HG03575 (cell line): Measurements from ENCODE around the gene LRRC37A.
"Not testable (repeated sequence)": the region's sequence is repeated elsewhere in the genome, so short reads cannot be mapped to it uniquely, and the experiment has no call there.

Experiments
- ATAC-seq: cut with Tn5 transposase; IDR thresholded peaks from one replicate; pipeline ENCODE4 v1.9.1; 2021; ENCODE audit not compliant: unreplicated experiment, insufficient number of reproducible peaks, low FRiP score; ENCODE audit errors: extremely low read depth

Gene LRRC37A

GRCh38 chr17:46284467-46284866 is 10.5 kb upstream of the LRRC37A start:
- ATAC-seq, result not testable (repeated sequence)

- not testable (repeated sequence) for ATAC-seq
Measured at GRCh38 chr17:46285500-46285899, 9.4 kb upstream of the LRRC37A start.

DNA sequence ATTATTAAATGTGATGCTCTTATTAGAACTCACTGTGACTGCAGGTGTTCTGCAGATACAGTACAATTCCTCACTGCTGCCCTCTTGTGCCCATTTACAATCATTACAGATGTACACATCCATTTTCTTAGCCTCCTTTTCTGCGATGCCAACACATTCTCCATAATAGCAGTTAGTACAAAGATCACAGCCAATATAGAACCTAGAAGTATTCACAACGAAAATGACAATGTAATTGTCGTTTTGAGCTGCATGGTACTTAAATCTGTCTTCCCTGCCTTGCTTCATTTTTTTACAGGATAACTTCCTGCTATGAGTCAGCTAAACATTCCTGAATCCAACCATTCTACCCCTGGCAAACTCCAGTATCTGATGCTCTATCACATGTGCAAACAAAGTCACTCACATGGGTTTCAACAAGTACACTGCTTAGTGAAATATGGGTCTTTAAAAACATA is 8.1 kb upstream of the LRRC37A start:
- not testable (repeated sequence) for ATAC-seq

- not testable (repeated sequence) for ATAC-seq
Measured at GRCh38 chr17:46287587-46287986, 7.3 kb upstream of the LRRC37A start.

DNA sequence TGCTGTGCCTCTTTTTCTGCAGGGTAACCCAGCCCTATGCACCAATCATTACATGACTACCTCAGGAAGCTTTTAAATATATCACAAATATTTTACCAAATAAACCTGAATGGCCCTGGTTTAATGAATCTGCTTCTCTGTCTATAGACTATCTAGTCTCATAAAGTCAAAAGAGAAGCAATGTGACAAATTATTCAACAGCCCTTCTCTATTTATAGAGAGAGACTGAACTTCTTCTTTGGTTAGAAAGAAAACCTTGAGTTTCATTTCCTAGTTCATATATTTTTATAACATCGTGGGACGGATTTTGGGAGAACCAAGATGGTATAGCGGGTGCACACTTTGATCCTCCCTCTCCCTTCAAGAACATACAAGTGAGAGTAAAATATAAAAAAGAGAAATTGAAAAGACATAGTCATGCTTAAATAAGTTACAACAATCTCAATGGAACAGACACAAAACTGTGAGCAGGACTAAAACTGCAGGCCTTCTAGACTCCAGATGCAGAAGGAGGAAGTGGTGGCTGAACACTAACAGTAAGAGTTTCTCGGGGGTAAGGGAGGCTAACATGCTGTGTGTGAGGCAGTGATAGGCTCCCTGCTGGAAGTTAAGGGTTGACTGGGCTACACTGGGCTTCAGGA is 3.9 kb upstream of the LRRC37A start:
- not testable (repeated sequence) for ATAC-seq

DNA sequence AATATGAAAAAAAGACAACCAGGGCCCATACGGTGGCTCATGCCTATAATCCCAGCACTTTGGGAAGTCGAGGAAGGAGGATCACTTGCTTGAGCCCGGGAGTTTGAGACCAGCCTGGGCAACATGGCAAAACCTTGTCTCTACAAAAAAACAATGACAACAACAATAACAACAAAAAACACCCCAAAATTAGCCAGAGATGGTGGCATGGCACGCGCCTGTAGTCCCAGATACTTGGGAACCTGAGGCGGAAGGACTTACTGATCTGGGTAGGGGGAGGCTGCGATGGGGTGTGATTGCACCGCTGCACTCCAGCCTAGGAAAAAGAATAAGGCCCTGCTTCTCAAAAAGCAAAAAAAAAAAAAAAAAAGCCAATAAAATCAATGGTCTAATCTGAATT is 3.3 kb upstream of the LRRC37A start:
- not testable (repeated sequence) for ATAC-seq

- ATAC-seq, result not testable (repeated sequence)
Measured at GRCh38 chr17:46341220-46341619, 46.3 kb downstream of the LRRC37A start.

DNA sequence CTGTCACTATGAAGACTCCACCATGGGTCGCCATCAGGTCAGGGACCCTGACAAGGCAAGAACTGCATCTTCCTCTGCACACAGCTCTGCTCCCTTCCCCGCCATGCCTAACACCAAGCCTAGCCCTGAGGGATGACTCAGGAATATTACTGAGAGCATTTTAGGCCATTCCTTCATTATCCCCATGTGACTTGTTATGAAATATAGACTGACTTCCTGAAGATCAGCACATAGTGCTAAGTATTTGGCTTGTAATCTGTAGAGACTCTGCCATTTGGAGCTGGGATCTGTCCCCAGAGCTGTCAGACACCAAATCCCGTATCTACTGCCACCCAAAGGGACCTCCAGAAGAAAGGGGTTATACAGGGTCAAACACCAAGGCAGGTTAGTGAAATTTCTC is 47.2 kb downstream of the LRRC37A start:
- ATAC-seq, result not testable (repeated sequence)

- ATAC-seq, result not testable (repeated sequence)
Measured at GRCh38 chr17:46348345-46348744, 53.4 kb downstream of the LRRC37A start.

DNA sequence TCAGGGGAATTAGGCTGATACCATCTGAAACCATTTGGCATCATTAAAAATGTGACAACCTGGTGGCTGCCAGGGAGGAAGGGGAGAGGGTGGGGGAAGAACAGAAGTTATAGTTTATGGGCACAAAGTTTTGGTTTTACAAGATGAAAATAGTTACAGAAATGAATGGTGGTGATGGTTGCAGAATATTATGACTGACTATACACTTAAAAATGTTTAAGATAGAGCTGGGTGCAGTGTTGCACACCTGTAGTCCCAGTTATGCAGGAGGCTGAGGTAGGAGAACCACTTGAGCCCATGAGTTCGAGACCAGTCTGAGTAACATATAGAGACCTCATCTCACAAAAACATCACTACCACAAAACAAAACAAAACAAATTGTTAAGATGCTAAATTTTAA is 54.1 kb downstream of the LRRC37A start:
- not testable (repeated sequence) for ATAC-seq

- not testable (repeated sequence) for ATAC-seq
Measured at GRCh38 chr17:46353856-46354255, 58.9 kb downstream of the LRRC37A start.

DNA sequence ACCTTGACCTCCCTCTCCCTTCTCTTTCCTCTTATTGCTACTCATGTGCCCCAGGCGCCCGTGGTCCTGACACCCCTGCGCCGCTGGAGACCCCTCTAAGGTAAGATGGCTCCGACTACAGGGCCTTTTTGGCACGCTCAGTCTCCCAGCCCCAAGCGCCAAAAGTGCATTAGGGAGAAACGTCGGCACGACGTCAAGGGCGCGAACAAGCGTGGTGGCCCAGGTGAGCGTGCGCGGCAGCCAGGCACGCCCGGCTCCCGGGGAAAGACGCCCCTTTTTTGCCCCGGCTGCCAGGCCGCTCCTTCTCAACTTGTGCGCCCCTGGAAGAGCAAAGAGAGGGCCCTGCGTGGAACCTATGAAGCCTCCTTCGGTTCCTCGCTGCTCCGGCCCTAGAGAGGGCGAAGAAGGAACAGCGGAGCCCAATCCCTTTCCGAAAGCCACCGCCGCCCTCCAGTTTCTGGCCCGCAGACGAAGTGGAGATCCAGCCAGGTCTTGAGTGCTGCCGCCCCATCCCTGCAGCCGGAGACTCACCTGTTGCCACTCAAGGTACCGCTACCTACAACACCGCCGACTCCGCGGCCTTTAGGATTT is 66.3 kb downstream of the LRRC37A start:
- ATAC-seq, result not testable (repeated sequence)

- ATAC-seq, result not testable (repeated sequence)
Measured at GRCh38 chr17:46361755-46362154, 66.8 kb downstream of the LRRC37A start, which contains the start of gene ARL17B. TSS of gene ARL17B (minus strand) at chr17:46361766. CDS start at chr17:46358397, 3,369 bp downstream.

DNA sequence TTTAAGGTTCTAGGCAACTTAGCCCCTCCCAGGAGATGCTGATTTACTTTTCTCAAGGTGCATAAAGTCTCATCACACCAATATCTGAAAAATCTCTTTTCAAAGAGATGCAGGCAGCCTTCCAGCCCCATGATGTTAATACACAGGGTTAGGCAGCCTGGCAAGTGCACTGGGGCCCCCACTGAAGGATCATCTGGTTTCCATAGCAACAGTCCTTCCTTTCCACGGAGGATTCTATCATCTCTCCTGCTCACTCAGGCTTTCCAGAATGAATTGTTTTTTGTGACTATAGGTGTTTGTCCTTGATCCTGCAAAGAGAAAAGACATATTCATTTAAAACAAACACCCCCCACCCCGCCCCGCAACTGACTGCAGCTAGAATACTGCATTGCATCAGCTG is 72.6 kb downstream of the LRRC37A start:
- not testable (repeated sequence) for ATAC-seq

- not testable (repeated sequence) for ATAC-seq
Measured at GRCh38 chr17:46372236-46373229, 77.6 kb downstream of the LRRC37A start.

- not testable (repeated sequence) for ATAC-seq
Measured at GRCh38 chr17:46373418-46373817, 78.5 kb downstream of the LRRC37A start.

GRCh38 chr17:46383118-46383517 is 88.2 kb downstream of the LRRC37A start:
- not testable (repeated sequence) for ATAC-seq

- not testable (repeated sequence) for ATAC-seq
Measured at GRCh38 chr17:46385491-46385890, 90.6 kb downstream of the LRRC37A start.
